Stimulated activated CD4-positive, alpha-beta T cell treated with anti-CD3 and anti-CD28 coated beads, TNF-alpha, amount 100 ng/mL, for 48 hours (primary cell): ENCODE measurements around the gene FRMD4A.

Experiments
- DNase-seq, 3 donors: peaks; one replicate each; pipeline ENCODE4 v3.0.0-alpha.2; 2020; ENCODE audit warnings: low read depth in 3 of 3

The FRMD4A gene

DNA sequence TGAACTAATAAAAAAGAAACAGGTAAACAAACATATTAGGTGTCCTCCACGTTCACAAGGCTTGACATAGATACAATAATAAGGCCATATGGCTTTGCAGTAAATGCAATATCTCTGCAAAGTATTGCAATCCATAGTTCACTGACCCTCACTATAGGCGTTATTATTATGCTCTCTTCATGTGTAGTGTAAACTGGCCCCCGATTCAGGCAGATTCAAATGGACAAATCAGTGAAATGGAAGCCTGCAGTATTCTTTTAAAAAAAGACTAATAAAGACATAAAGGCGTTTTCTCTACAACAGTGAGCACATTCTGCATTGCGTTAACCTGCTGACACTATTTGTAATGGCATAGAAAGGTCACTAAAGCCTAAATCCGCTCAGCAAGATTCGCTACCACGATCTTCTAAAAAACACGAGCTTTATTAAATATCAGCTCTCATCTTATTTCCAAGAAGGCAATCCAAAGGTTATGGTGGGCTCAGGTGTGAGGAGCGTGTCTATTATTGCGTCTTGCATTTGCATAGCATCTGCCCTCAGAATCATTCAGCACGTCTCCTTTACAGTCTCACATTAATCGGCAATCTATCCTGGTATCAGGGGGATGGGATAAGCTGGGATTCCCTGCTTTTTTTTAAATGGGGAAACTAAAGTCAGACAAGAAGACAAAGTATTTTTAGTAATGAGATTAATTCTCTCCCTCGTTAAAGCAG lies 36.2 kb downstream of the FRMD4A start:
- DNase-seq = no peak

DNA sequence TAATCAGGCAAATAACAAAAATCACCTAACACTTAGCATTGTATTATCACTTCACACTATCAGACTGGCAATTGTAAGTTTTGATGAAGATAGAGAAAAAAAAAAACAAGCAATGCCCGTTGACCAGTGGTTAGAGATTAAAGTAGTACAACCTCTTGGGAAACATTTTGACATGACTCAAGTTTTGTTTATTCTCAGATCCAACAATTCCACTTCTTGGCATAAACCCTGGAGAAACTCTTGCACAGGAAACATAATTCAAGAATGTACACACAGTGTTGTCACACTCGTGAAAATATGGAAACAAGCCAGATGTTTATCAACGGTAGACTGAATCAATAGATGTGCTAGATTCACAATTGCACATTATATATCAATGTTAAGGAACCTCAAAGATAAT lies 37.2 kb downstream of the FRMD4A start:
- DNase-seq = no peak

DNA sequence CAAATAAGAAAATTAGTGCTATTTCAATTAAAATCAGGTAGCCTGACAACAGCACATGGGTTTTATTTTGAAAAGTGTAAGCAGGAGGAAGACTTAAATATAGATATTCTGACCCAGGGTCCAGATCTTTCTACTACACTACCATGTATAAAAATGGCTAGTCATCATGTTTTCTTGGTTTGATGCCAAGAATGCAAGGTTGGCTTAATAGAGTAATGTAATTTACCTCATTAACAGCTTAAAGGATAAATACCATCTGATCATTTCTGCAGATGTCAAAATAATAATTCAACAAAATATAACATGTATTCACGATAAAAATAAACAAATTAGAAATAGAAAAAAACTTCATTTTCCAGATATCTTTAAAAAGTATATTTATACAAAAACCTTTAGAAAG lies 39.4 kb downstream of the FRMD4A start:
- no peak for DNase-seq

DNA sequence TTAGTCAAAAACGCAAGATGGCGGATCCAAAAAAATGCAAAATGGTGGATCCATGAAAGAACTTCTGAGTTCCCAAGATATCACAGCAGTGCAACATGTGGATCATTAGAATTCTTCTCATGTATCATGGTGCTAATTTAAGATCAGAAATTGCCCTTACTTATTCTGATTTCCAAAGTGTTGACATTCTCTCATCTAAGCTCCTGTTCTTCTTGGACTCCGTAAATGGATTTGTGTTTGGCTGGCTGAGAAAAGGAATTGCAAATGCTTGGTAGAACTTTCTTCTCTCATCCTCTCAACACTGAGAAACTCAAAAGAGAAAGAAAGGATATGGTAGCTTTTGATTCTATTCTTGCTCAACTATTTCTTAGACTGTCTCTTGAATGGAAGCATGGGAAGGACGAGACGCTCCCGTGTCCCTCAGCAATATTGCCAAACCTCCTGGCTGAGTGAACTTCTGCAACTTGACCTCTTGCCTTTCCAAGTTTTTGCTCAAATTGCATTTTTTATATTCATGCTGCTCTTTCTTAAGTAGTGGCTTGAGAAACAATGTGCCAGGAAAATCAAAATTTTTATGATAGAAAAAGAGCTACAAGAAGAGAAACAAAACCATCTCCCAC lies 44.7 kb downstream of the FRMD4A start:
- DNase-seq = no peak

DNA sequence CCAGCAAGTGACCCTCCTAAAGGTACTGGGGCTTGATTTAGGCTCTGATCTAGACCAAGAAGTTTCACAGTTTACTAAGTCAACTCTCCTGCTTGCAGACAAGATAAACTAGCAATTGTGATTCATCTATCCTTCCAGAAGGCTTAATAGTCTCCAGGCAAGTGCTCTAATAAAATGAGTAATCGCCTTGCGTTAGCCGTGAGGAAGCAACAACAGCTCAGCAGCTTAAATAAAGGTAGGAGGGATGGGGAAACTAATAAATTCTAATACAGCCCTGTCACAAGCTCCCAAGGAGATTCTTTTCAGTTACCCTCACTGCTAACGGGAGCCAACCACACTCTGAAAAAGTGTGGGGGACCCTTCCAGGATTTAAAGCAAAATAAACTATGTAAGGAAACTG lies 48.4 kb downstream of the FRMD4A start:
- DNase-seq = no peak

DNA sequence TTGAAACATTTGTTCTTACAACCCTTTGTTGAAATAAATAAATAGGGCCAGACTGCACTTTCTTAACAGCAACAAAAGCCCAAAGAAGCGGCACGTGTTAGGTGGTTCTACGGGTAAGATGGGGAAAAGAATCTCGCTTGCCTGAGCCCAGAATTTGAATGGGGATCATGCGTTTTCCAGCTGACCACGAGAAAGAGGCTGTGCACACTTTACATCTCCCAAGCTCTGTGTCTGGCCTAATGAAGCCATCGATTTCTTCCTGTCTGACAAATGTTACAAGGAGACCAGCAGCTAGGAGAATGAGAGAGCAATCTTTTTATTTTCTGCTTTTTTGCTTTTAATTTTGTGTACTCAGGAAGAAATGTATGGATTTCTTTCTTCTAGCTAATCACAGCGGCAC lies 52.2 kb downstream of the FRMD4A start:
- DNase-seq = no peak

DNA sequence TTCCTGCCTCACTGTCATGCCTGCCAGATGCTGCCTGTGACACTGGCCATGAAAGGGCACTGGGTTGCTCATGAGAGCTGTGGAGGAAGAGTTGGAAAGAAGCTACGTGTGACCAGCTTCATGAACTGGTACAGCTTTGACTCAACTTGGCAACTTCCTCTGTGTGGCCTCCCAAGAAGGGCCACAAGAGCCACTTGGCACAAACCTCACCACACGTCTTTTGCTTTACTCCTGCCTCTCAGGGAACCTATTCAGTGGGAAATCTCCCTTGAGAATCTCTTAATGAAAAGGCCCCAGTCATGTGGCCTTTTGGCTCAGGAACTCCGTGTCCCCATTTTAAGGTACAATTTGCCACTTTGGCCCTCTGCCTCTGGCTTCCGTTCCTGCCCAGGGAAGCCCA lies 54.5 kb downstream of the FRMD4A start:
- no peak for DNase-seq

DNA sequence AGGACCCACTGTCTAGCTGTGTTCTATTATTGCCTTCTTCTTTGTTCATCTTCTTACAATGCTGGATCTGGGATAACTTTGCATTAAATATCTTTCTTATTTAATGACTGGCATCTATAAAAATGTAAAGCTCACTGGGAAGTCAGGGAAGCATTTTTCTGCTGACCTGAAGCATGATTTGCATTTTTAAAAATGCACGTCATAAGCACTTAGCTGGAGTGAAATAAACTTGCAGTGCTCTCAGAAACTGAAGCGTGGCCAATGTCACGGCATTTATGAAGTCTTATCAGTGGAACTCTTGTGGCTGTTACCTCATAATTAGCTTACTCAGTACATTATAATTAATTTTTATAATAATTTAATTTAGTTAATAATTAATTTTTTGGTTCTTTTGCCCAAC lies 59.1 kb downstream of the FRMD4A start:
- no peak for DNase-seq

DNA sequence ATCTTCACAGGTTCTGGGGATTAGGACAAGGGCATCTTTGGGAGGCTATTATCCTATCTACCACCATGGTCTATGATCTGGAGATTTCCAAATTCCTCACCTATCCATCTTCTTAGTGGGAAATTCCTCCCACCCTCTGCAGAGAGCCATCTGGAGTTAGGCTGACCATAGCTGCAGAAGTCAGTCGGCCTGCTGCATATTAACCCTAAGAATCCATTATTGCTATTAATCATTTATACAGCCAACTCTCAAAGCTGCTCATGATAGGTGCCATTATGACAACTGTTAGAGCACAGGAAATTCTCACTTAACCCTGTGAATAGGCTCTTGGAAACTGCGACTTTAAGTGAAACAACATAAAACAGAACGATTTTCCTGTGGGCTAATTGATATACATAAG lies 60.4 kb downstream of the FRMD4A start:
- DNase-seq = no peak

DNA sequence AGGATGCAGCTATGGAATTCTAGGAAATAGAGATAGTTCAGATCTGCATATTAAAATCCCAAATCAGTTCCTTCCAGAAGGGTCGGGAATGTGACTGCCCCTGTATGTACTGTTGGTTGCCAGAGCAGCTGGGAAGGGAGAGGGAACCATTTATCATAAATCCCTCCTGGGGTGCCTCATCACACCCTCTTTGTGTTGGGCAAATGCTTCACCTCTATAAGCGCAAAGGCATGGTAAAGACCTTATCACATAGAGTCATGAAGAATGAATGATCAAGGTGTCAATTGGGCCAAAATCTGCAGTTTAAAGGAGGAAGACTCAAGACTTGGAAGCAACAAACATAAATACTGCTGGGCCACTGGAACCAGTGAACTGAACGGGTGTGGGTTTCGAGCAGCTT lies 65.0 kb downstream of the FRMD4A start:
- DNase-seq = no peak

DNA sequence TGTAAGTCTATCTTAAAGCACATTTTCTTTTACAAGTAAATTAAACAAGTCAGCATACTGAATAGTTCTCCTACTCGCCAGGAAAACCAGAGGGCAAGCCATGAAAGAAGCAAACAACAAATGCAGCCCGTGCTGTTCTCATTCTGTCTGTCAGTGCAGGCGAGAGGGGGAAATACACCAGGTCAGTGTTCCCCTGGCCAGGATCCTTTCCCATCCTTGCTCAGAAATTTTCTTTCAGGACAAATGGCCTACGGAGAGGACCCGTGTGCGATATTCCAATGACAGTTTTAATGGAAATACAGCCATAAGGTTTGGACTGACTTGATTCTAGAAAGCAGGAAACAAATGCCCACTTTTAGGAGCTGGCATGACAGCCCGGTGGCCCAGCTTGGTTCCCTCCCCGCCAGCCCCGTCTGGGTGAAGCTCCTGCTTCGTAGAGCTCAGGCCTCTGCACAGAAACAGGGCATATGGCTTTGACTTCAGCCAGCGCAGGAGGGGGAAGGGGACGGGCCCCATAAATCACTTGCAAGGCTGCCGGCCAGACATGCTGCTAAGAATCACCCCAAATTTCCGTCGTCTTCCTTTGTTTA lies 67.8 kb downstream of the FRMD4A start:
- DNase-seq = no peak

DNA sequence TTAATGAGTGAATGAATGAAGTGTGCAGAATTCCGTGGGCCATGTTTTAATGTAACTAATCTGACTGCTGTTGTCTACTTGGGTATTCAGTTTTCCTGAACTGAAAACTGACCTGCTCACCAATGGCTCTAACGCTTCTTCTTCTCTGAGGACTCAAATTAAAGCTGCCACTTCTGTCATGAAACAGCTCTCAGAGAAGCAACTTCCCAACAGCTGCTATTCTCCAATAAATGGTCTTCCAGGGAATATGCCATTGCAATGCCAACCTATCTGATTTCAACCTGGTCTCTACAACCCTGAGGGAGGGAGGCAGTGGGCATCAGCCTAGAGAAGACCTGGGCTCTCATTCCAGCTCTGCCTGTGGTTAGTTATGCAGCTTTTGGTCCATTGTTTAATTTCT lies 69.4 kb downstream of the FRMD4A start:
- DNase-seq = no peak

DNA sequence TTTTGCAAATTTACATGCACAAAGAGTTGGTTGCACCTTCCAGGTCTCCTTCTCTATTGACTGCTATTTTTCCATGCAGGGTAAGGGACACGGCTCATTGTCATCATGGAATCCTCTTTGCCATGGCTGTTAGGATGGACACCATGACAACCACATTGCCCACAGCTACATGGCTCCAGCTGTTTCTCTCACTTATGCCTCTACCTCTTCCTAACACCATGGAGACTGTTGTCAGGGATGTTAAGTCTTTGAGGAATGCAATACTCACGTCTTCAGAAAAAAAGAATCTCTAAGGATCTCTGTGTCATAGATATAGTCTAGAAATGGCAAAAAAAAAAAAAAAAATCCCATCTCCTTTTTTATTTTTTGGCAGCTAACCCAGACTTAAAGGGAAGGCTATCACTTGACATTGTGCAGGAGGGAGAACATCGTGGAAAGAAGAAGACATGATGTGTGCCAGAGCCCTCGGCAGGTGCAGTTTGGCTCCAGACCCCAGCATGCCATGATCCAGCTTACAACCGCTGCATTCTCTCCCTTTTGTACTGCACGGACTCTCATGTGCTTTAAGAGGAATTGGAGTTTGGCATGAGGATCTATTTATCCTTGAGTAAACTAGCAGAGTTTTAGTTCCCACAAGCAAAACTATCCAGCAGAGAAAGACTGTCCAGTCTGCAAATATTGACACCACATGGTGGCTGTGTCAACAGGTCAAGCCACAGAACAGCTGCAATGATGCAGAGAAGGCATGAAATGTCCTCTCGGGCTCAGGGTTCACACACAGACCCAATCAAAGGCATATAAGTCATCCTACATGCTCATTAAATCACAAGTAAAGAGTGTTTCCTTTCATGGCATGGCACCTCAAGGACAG lies 70.8 kb downstream of the FRMD4A start:
- no peak for DNase-seq

DNA sequence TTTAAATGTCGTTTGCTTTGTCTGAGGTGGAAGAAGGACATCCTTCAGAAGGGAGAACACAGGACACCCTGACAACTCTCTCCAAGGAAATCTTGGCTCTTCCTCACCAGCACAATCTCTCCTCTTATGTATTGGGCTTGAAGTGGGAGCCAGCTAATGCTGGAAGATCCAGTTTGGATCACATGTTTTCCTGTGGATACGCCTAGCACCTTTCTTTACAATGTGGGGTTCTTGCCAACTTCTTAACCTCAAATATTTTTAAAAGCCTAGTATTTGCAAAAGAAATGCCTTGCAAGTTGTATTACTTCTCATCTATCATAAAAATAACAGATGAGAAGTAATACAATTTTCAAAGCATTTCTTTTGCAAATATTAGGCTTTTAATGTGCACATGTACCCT lies 76.4 kb downstream of the FRMD4A start:
- no peak for DNase-seq

DNA sequence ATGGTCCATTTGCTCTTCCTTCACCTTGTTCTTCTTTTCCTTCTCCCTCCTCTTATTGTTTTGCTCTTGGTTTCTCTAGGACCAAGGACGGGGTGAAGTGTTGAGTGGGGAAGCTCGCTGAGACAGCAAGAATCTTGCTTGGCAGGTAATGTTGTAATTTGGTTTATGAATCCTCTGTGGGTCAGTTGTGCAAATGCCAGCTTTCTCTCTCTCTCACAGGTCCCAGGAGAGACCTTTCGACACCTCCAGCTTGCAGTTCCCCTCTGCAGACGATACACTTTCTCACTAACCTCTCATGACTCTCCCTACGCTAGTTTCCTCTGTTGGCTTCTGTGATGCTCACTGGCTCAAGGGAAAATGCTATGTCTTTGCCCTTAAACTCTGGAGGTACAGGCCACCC lies 77.0 kb downstream of the FRMD4A start:
- DNase-seq = no peak

DNA sequence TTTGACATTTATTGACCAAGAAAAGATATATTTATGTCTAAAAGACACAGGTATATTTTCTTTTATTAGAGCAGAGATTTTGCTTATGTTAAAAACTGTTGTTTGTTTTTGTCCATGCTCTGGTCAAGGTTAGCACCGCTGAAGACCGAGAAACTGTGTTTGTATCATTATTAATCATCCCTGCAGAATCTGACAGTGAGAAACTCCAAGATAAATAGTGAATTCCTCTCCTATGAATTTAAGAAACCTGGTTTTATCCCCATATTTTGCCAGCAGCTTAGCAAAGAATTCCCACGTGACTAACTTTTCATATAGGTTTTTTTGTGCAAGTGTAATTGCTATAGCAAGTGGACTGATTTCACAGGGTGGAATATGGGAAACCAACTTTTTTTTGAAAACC lies 77.6 kb downstream of the FRMD4A start:
- no peak for DNase-seq

DNA sequence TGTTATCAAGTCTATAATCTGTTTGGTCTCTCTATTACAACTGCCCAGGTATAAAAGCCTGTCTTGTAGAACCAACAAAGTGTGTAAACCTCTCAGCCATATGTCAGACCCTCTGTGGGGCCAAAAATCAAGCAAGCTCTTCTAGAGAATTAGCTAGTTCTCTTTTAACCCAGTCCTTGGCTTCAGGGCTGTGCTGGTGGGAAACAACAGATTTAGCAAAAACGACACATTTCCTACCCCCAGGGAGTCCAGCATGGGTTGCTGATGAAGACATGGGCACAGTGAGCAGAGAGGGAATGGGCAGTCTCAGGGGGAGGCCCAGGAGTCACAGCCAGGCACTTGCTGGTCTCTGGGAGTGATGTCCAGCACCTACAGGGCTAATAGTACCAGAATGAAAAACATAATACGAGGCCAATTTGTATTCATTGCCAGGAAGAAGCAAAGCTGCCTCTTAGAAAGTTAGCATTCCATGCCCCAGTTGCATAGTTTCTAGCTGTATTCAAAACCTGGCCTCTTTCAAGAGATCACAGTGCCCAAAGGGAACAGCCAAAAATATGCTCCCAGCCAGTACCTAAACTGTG lies 80.1 kb downstream of the FRMD4A start:
- no peak for DNase-seq

DNA sequence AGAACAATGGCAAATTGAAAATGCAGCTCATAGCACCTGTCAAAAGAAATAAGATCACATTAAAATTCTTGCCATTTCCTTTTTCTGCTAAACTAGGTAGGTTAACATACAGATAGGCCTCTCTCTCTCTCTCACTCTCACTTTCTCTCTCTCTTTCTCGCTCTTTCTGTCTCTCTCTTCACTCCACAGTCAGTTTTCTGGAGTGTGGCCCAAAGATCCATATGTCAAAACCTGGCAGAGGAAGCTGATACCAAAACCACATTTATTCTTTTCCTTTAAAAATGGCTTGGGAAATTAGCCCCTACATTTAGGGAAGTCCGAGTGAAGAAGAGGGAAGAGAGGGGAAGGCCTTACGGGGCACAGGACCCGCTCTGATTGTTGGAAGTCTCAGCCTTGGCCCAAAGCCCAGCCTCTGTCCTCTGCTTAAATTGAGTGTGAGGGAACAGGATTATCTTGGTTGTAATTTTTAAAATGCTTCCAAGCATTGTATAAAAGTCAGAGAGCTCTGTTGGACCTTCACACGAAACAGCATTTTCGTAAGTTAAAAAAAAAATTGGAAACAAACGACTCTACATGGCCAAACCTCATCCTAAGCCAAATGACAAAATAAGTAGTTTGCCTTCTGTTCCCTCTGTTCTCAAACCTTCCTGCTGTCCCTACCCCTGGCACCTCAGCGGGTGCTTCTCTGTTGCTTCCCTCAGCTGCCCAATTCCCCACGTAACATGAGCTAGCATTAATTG lies 83.2 kb downstream of the FRMD4A start:
- no peak for DNase-seq

DNA sequence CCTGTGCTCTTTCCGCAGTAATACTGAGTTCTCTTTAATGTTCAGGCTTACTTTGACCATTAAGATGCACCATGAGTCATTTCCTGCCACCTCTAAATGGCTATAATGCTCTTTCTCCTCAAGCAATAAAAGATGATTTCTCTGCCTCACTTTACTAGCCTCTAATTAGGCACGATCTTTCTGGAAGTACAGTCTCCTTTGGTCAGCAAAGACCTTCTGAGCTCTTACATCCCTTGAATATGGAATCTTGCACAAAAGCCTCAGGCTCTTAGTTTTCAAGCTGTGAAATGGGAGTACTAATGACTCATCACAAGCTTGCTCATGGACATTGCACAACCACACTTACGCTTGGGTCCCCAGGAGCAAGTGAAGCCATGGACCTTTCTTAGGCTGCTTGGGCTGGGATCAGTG lies 85.9 kb downstream of the FRMD4A start:
- DNase-seq = no peak

DNA sequence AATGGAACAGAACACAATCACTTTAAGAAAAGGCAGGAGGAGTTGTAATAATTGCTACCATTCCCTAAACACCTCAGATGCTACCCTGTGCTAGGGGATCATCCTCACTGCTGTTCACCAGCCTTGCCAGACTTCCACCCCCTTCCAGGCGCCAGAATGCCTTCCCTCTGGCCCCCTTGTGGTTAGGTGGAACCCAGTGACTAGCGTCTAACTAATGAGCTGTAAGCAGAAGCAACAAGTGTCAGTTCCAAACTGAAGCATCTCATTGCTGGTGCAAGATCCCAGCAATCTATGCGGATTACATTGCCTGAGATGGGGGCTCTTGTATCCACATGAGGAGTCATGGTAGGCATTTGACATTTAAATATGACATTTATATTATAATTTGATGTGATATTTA lies 86.6 kb downstream of the FRMD4A start:
- DNase-seq = no peak

DNA sequence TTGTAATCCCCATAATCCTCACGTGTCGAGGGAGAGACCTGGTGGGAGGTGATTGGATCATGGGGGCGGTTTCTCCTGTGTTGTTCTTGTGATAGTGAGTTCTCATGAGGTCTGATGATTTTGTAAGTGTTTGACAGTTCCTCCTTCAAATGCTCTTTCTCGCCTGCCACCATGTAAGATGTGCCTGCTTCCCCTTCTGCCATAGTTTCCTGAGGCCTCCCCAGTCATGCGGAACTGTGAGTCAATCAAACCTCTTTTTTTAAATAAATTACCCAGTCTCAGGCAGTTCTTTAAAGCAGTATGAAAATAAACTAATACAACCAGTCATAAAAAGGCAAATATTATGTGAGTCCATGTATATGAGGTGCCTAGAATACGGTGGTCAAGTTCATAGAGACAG lies 87.5 kb downstream of the FRMD4A start:
- no peak for DNase-seq

DNA sequence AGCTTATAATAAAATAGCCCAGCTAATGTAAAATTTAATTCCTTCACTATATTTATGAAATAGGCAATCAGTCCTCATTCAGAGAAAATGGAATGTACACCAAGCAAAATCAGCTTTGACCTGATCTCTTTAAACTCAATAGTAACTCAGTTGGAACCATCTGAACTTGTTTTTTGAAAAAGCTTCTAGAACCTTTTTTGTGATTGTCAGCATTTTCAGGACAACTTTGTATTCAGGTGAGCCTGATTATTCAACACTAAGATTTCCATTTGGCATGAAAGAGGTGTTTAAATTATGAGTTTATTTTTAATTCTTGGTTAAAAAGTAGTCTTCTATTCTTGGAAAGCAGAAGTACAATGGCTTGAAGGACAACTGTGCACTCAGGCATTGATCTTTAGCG lies 89.5 kb downstream of the FRMD4A start:
- no peak for DNase-seq
